Stimulated activated naive B cell treated with anti-CD40 and anti-IgM and Interleukin-4, amounts not matched to agents 10 μg/mL and 1 μg/mL and 100 μg/mL, for 72 hours (primary cell): ENCODE data around the gene IFT74.
A peak's percentile ranks its signal among the peaks of the same experiment; 100 is the strongest.

Experiments
- ATAC-seq, 2 donors: fragments of 150-1000 bp; cut with Tn5 transposase; replicated peaks; 2 replicates each; pipeline ENCODE4 v1.10.0; 2021; ENCODE audit warnings: moderate library complexity in 1 of 2
- DNase-seq: peaks from one replicate; pipeline ENCODE4 v3.0.0; 2021
- H3K27ac Mint-ChIP-seq: one replicate; pipeline ENCODE4 v1.8.0; 2022; ENCODE audit warnings: mild to moderate bottlenecking, mixed read lengths
- H3K27me3 Mint-ChIP-seq, 2 donors: one replicate each; pipeline ENCODE4 v1.8.0; 2022; ENCODE audit warnings: mixed read lengths in 2 of 2
- H3K36me3 Mint-ChIP-seq, 2 donors: one replicate each; pipeline ENCODE4 v1.8.0; 2022; ENCODE audit warnings: mixed read lengths in 2 of 2, mild to moderate bottlenecking in 1 of 2
- H3K4me1 Mint-ChIP-seq, 2 donors: one replicate each; pipeline ENCODE4 v1.8.0; 2022; ENCODE audit warnings: mixed read lengths in 2 of 2, mild to moderate bottlenecking in 1 of 2
- H3K4me3 Mint-ChIP-seq, 2 donors: one replicate each; pipeline ENCODE4 v1.8.0; 2022; ENCODE audit warnings: mild to moderate bottlenecking in 2 of 2, mixed read lengths in 2 of 2, moderate library complexity in 1 of 2
- H3K9me3 Mint-ChIP-seq, 2 donors: one replicate each; pipeline ENCODE4 v1.8.0; 2022; ENCODE audit warnings: mixed read lengths in 2 of 2, mild to moderate bottlenecking in 1 of 2

The IFT74 gene

DNA sequence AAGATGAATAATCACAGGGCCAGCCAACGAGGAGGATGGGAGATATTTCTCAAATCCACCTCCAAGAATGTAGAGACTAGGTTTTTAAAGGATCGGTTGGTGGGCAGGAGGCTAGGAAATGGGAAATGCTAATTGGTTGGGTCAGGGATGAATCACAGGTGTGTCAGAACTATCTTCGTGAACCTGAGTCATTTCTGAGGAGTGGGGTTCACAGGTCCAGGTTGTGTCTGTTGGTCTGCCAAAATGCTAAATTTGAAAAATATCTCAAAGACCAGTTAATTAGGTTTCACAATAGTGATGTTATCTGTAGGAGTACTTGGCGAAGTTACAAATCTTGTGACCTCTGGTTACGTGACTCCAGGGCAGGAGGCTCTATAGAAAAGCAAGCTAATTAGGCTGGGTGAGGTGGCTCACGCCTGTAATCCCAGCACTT, 6.6 kb upstream of the IFT74 start:
- Mint-ChIP-seq H3K4me3 (no peak overlapping the region), H3K4me1 (peaks cover 13 to 21% of the 10 kb centered on the region in 2 donors), H3K36me3 (peaks cover 0 to 2% of the 10 kb centered on the region in 2 donors), H3K27me3 (peaks cover 0 to 5% of the 10 kb centered on the region in 2 donors), H3K27ac (no peak overlapping the region), H3K9me3 (no peaks in the 10 kb centered on the region)
- DNase-seq (no peak), ATAC-seq (no peak)

DNA sequence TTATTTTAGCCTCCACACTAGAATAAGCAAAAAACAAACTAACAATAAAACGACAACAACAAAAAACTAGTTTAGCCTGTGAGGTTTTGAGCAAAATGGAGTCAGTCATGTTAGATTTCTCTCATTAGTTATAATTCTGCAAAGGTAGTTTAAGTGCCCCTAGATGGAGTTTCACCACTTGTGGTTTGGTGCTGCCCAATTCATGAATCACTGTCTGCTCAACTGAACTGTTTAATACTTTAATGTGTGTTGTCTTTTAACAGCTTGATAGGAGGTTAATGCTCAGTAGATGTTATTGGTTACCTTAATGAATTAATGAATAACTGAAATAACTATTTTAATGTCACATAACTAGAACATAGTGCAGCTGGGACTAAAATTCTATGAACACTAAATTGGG, 5.7 kb upstream of the IFT74 start:
- peaks cover 16 to 20% of the 10 kb centered on the region in 2 donors for H3K4me1 Mint-ChIP-seq
- no peak overlapping the region for H3K27ac Mint-ChIP-seq
- peaks cover 0 to 5% of the 10 kb centered on the region in 2 donors for H3K27me3 Mint-ChIP-seq
- H3K36me3 Mint-ChIP-seq: peaks cover 0 to 2% of the 10 kb centered on the region in 2 donors
- DNase-seq: no peak
- no peaks in the 10 kb centered on the region for H3K9me3 Mint-ChIP-seq
- H3K4me3 Mint-ChIP-seq: no peak overlapping the region
- no peak for ATAC-seq

DNA sequence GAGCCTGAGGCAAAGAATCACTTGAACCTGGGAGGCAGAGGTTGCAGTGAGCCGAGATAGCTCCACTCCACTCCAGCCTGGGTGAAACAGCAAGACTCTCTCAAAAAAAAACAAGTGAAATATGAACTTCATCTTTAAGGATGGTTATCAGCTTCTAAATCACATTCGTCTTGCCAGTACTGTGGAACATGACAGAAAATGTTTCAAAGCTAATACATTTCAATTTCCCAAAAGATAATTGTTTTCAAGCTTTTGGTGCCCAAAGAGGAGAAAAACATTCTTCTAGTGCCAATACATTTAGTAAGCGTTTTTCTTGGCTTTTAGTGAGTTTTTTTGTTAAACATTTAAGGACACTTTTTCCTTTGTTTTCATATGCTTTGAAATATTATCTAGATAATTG, 4.4 kb upstream of the IFT74 start:
- H3K4me3 Mint-ChIP-seq: no peak overlapping the region
- peaks cover 0 to 2% of the 10 kb centered on the region in 2 donors for H3K36me3 Mint-ChIP-seq
- no peak overlapping the region for H3K27ac Mint-ChIP-seq
- DNase-seq: no peak
- H3K9me3 Mint-ChIP-seq: no peaks in the 10 kb centered on the region
- ATAC-seq: no peak
- H3K4me1 Mint-ChIP-seq: peaks cover 10 to 16% of the 10 kb centered on the region in 2 donors
- H3K27me3 Mint-ChIP-seq: peaks cover 0 to 5% of the 10 kb centered on the region in 2 donors

DNA sequence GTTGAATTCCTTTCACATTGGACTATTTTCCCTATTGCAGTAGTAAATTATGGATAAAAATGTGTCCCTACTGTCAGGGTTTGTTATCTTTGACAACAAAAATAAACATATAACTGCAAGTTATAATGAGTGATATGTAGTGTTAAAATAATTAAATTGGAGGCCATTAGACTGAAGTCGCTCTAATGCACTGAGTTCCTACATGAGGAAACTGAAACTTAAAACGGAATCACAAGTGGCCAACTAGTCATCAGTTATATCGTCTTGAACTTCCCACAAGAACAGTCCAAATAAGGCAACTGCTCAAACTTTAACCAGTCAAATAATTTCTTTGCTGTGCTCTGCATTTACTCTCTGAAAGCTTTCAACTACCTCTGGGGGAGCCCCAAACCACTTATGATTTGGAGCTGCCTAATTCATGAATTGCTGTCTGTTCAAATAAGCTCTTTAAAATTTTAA, 2.1 kb upstream of the IFT74 start:
- no peak for DNase-seq
- no peak for ATAC-seq
- Mint-ChIP-seq H3K4me1 (peaks cover 9 to 21% of the 10 kb centered on the region in 2 donors), H3K36me3 (peaks cover 0 to 2% of the 10 kb centered on the region in 2 donors), H3K27ac (no peak overlapping the region), H3K4me3 (no peak overlapping the region), H3K27me3 (no peaks in the 10 kb centered on the region), H3K9me3 (no peaks in the 10 kb centered on the region)

DNA sequence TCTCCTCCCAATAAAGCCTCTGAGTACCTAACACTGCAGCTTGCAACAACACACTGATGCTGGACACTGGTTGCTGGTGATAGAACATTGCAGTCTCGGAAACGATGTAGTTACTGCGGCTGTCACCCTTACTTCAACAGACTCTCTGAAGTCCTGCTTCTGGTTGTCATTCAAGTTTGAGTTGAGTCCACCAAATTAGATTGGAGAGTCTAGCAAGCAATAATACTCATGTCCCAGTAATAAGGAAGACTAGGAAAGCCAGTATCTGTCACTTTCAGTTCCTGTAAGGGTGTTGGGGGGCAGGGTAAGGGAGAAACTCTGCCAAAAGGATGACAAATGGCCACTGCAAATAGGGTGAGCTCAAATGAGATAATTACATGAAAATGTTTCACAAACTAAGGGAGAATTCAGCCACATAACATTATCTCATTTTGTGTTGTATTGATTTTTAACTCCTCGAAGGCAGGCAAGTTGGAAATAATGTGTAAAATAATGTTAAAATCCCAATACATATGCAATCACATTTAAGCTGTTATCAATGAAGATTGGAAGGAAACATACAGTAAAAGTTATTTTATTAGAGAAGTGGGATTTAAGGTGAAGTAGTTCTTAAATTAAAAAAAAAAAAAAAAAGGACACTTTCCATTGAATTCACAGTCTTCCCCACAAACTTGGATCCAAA, 849 bp upstream of the IFT74 start:
- ATAC-seq (no peak), DNase-seq (no peak)
- H3K9me3 Mint-ChIP-seq: no peaks in the 10 kb centered on the region
- peak overlapping the region; percentile 96 for H3K27ac Mint-ChIP-seq
- H3K27me3 Mint-ChIP-seq: no peaks in the 10 kb centered on the region
- peak overlapping the region; percentile 88 to 95 for H3K4me3 Mint-ChIP-seq
- H3K4me1 Mint-ChIP-seq: peaks cover 9 to 21% of the 10 kb centered on the region in 2 donors
- H3K36me3 Mint-ChIP-seq: peaks cover 0 to 2% of the 10 kb centered on the region in 2 donors

DNA sequence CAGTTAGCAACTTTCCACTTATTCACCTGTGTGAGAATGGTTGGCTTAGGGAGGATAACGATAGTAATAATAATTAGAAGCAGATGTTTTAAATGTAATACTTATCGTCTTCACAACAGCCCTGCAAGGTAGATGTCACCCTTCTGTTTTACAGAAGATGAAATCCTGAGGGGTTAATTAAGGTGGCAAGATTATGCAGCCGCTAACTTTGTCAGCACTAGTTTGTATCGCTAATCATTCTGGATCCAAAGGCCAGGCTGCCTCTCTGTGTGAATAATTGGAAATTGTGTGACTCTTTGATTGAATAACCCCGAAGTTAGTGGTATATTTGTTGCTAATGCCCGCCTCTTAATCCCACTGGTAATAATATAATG, 635 bp downstream of the IFT74 start:
- Mint-ChIP-seq H3K4me3 (peak overlapping the region; percentile 88 to 95), H3K36me3 (peaks cover 0 to 2% of the 10 kb centered on the region in 2 donors), H3K4me1 (peaks cover 12 to 26% of the 10 kb centered on the region in 2 donors), H3K9me3 (no peaks in the 10 kb centered on the region), H3K27ac (peak overlapping the region; percentile 96), H3K27me3 (no peaks in the 10 kb centered on the region)
- DNase-seq (no peak), ATAC-seq (no peak)

DNA sequence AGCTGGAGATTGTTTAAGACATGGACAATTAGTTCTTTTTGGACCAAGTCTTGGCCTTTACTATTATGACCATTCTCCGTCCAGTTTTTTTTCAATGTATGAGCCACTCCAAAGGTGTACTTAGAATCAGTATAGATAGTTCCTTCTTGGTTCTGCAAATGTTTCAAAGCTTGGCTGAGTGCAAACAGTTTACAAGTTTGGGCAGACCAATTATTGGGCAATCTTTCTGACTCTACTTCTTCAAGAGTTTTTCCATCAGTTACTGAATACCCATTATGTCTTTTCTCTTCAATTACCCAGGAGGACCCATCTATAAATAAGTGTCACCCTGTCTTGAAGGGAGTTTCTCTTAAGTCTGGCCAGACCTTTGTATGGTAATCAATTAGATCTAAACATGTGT, 15.5 kb downstream of the IFT74 start:
- no peaks in the 10 kb centered on the region for H3K27me3 Mint-ChIP-seq
- H3K27ac Mint-ChIP-seq: no peak overlapping the region
- no peak for DNase-seq
- peaks cover 0 to 1% of the 10 kb centered on the region in 2 donors for H3K4me1 Mint-ChIP-seq
- H3K9me3 Mint-ChIP-seq: peaks cover 4% of the 10 kb centered on the region in 2 donors
- no peak overlapping the region for H3K4me3 Mint-ChIP-seq
- H3K36me3 Mint-ChIP-seq: peaks cover 8 to 24% of the 10 kb centered on the region in 2 donors
- no peak for ATAC-seq

DNA sequence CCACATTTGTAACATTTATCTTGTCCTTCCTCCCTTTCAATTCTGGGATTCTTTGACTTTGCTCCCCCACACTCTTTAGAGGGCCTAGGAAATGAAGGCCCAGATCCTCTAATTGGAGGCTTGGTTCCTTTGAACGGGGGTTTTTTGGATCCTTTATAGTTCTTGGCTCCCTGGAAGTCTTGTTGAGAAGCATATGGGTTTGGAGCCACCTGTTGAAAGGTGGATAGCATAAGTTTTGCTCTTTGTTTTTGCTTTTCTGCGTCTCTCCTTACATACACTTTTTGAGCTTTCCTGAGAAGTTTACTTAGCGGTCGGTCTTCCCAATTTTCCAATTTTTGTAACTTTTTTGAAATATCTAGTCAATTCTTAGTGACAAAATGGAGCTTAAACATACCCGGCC, 17.8 kb downstream of the IFT74 start:
- Mint-ChIP-seq H3K4me3 (no peak overlapping the region), H3K4me1 (no peaks in the 10 kb centered on the region), H3K36me3 (peaks cover 8 to 20% of the 10 kb centered on the region in 2 donors), H3K27me3 (no peaks in the 10 kb centered on the region), H3K9me3 (peaks cover 4% of the 10 kb centered on the region in 2 donors), H3K27ac (no peak overlapping the region)
- ATAC-seq (no peak), DNase-seq (no peak)

DNA sequence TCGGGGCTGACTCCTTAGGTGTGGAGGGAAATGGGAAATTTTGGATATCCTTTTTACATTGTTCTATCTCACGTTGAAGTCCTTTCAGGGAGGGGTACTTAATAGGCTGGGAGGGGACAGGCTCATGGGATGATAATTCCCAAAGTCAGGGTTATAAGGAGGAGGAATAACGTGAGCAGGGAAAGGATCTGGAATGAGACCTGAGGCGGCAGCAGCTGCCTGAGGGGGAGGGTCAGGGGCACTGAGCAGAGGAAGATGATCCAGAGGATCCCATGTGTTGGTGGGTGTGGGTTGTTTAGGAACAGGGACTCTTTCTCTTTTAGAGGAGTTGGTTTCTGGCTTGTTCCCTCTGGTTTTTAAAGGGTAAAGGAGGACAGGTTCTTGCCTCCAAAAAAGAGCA, 18.7 kb downstream of the IFT74 start:
- no peak for DNase-seq
- Mint-ChIP-seq H3K4me1 (no peaks in the 10 kb centered on the region), H3K4me3 (no peak overlapping the region), H3K36me3 (peaks cover 3 to 14% of the 10 kb centered on the region in 2 donors), H3K27ac (peak overlapping the region; percentile 85), H3K27me3 (no peaks in the 10 kb centered on the region), H3K9me3 (peaks cover 0 to 1% of the 10 kb centered on the region in 2 donors)
- no peak for ATAC-seq

DNA sequence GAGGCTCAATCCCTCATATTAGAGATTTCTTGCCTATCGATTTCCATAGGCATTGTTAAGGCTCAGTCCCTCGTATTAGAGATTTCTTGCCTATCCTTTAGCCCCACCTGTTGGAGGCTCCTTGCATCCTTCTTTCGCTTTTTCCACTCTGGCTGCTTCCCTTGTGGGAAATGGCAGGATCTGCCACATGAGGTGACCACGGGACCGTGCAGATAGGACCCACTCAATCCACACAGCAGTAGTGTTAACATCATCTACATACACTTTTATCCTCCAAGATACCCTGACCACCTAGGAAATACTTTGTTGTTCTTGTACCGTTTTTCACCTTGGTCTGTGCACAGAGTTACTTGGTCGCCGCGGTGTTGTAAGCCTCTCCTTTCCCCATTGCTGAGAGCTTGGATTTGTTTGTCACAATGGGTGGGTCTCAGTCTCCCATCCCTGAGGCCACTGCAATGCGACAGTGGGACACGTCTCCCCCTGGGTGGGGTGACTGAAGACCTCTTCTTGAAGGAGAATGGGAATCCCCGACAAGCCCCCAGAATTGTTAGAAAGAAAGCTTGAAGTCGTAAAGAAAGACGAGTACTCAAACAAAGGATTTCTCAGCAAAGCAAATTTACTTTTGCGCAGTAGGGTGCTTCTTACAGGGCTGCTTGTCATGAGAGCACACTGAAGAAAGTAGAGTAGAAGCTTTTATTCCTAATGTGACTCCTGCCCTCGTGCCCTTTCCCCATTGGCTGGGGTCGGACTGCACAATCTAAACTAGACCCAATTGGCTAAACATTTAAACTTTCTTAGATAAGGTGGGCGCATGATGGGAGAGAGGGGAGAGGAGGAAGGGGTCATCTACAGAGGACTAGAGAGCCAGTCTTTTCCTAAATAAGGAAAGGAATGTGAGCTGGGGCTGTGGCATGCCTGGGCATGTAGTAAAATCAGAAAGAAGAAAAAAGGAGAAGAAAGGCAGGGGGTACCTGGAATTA, 19.8 kb downstream of the IFT74 start:
- H3K36me3 Mint-ChIP-seq: peaks cover 2 to 15% of the 10 kb centered on the region in 2 donors
- DNase-seq (no peak), ATAC-seq (no peak)
- H3K4me3 Mint-ChIP-seq: no peak overlapping the region
- H3K9me3 Mint-ChIP-seq: no peaks in the 10 kb centered on the region
- H3K27me3 Mint-ChIP-seq: no peaks in the 10 kb centered on the region
- no peaks in the 10 kb centered on the region for H3K4me1 Mint-ChIP-seq
- H3K27ac Mint-ChIP-seq: no peak overlapping the region

DNA sequence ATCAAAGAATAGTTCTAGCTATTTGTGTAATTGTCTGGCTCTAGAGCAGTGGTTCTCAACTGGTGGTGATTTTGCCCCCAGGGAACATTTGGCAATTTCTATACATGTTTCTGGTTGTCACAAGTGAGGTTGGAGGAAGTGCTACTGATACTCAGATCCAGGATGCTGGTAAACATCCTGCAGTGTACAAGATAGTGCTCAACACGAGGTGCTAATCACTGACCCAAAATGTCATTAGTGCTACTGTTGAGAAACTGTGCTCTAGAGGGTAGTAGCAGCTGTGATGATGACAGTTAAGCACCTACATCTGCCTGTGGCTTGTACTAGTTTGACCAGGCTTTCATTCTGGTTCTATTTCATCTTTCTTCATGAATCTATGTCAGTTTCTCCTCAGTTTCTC, 27.1 kb downstream of the IFT74 start:
- Mint-ChIP-seq H3K27me3 (no peaks in the 10 kb centered on the region), H3K4me3 (no peak overlapping the region), H3K27ac (no peak overlapping the region), H3K36me3 (peaks cover 8 to 17% of the 10 kb centered on the region in 2 donors), H3K9me3 (no peaks in the 10 kb centered on the region), H3K4me1 (peaks cover 0 to 2% of the 10 kb centered on the region in 2 donors)
- ATAC-seq (peak; percentile 33 to 50), DNase-seq (no peak)

DNA sequence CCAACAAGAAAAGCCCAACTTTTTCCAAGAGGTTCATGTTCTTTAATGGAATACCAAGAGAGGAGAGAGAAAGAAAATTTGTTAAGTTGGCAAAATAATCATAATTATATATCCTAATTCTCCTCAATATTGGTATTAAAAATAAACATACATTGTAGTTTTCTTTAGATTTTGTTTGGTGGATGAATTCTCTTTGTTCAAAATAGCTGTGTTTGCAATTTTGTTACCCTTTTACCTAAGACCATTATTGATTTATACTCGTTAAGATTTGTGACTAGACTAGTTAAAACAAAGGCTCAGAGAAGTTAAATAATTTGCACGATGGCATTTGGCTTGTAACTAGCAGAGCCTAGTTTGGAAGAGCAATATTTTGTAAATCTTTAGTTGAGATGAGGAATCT, 39.6 kb downstream of the IFT74 start:
- no peaks in the 10 kb centered on the region for H3K4me1 Mint-ChIP-seq
- H3K4me3 Mint-ChIP-seq: no peak overlapping the region
- H3K27ac Mint-ChIP-seq: no peak overlapping the region
- DNase-seq: no peak
- peaks cover 0 to 3% of the 10 kb centered on the region in 2 donors for H3K36me3 Mint-ChIP-seq
- ATAC-seq: no peak
- no peaks in the 10 kb centered on the region for H3K27me3 Mint-ChIP-seq
- H3K9me3 Mint-ChIP-seq: no peaks in the 10 kb centered on the region

DNA sequence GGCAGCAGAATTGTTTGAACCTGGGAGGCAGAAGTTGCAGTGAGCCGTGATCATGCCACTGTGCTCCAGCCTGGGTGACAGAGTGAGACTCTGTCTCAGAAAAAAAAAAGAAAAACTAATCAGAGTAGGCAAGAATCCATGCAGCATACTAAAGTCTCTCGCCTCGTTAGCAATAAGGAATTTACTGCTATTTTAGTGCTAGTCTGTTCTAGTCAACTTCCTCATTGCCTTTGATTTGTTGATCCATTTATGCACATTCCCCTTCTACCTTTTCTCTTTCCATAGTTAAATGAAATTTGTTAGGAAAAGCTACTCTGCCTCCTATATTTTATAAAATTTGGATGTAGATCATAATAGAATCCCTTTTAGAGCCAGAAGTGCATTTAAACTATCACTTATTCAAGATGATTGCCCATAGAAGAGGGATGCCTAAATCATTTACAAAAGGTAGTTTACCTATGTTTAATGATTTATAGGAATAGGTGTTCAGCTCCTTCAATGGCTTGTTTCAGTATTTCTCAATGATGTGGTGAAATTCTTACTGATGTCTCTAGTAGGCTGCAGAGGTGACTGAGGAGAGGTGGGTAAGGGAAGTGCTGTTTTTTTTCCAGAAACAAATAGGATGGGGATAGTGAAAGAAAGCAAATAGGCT, 47.3 kb downstream of the IFT74 start:
- Mint-ChIP-seq H3K36me3 (peaks cover 11 to 16% of the 10 kb centered on the region in 2 donors), H3K27me3 (no peaks in the 10 kb centered on the region), H3K9me3 (peaks cover 7 to 8% of the 10 kb centered on the region in 2 donors), H3K4me1 (no peaks in the 10 kb centered on the region), H3K4me3 (no peak overlapping the region), H3K27ac (no peak overlapping the region)
- no peak for ATAC-seq
- no peak for DNase-seq

DNA sequence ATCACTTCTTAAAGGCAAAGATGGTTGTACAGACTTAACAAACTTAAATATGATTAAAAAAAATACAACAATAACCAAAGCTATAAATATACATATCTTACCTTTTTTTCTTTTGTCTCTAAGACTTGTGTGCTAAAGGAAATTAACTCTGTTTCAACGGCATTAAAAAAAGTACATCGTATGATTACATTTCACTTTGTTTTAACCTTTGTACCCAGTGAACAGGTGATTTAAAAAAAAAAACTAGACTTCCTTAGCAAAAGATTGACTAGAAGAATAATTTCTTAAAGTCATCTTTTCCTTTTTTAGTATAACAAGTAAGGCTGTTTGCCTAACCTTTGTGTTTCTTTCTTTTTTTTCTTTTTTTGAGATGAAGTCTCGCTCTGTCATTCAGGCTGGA, 49.3 kb downstream of the IFT74 start, which contains the start of gene LRRC19:
Gene LRRC19 (minus strand): TSS at position 182 of the 400 bp plus-strand sequence. CDS start 5,978 bp downstream, outside the sequence.
- Mint-ChIP-seq H3K4me1 (no peaks in the 10 kb centered on the region), H3K9me3 (peaks cover 7 to 8% of the 10 kb centered on the region in 2 donors), H3K4me3 (no peak within 1 kb of the TSS), H3K27me3 (no peaks in the 10 kb centered on the region), H3K36me3 (peaks cover 11 to 16% of the 10 kb centered on the region in 2 donors), H3K27ac (no peak within 1 kb of the TSS)
- no peak for ATAC-seq
- no peak for DNase-seq
